CD4-positive, alpha-beta T cell treated with Interleukin-4 for 1 hour (primary cell): ENCODE results near the gene NHSL1.
"Not testable (repeated sequence)": the region's sequence is repeated elsewhere in the genome, so short reads cannot be mapped to it uniquely, and the experiment has no call there.

ENCODE experiments used
- DNase-seq, 2 donors: peaks; one replicate each; pipeline ENCODE4 v3.0.0-alpha.2; 2020 to 2022

Gene NHSL1

GRCh38 chr6:138454981-138455706 lies 44.1 kb downstream of the NHSL1 start:
- DNase-seq = peak; percentile 66 to 69

- DNase-seq = no peak
These were observed 48.3 kb downstream of the NHSL1 start for GRCh38 chr6:138451043-138451442.

- no peak for DNase-seq
These were observed 48.8 kb downstream of the NHSL1 start for GRCh38 chr6:138450445-138450844.

GRCh38 chr6:138446821-138447220 lies 52.5 kb downstream of the NHSL1 start:
- DNase-seq = no peak

GRCh38 chr6:138443979-138444378 lies 55.3 kb downstream of the NHSL1 start:
- no peak for DNase-seq

- no peak for DNase-seq
These were observed 56.6 kb downstream of the NHSL1 start for GRCh38 chr6:138442663-138443062.

GRCh38 chr6:138441965-138442364 lies 57.3 kb downstream of the NHSL1 start:
- no peak for DNase-seq

GRCh38 chr6:138440758-138441357 lies 58.4 kb downstream of the NHSL1 start:
- DNase-seq = no peak

GRCh38 chr6:138440296-138440695 lies 59.0 kb downstream of the NHSL1 start:
- DNase-seq = no peak

GRCh38 chr6:138439546-138439945 lies 59.7 kb downstream of the NHSL1 start:
- no peak for DNase-seq

GRCh38 chr6:138434925-138435324 lies 64.4 kb downstream of the NHSL1 start:
- no peak for DNase-seq

- DNase-seq = no peak
These were observed 65.2 kb downstream of the NHSL1 start for GRCh38 chr6:138434096-138434495.

- no peak for DNase-seq
These were observed 67.3 kb downstream of the NHSL1 start for GRCh38 chr6:138432063-138432356.

- peak in 1 of 2 donors; percentile 22 for DNase-seq
These were observed 67.8 kb downstream of the NHSL1 start for GRCh38 chr6:138431256-138432062.

- DNase-seq = no peak
These were observed 68.7 kb downstream of the NHSL1 start for GRCh38 chr6:138430361-138431145.

GRCh38 chr6:138429761-138430160 lies 69.5 kb downstream of the NHSL1 start:
- no peak for DNase-seq

GRCh38 chr6:138428944-138429598 lies 70.2 kb downstream of the NHSL1 start:
- DNase-seq = peak in 1 of 2 donors; percentile 65

- no peak for DNase-seq
These were observed 71.6 kb downstream of the NHSL1 start for GRCh38 chr6:138427701-138428100.

- no peak for DNase-seq
These were observed 72.7 kb downstream of the NHSL1 start for GRCh38 chr6:138426500-138427123.

- not testable (repeated sequence) for DNase-seq
These were observed 74.0 kb downstream of the NHSL1 start for GRCh38 chr6:138425256-138425655.

GRCh38 chr6:138424004-138424904 lies 75.0 kb downstream of the NHSL1 start:
- DNase-seq = no peak
